CD14-positive monocyte (primary cell): Measurements from ENCODE around the gene NKAP. TPM values are rescaled to one million over a fixed set of nuclear protein-coding genes. Genes with fewer than 3 reads are reported as not detected.

Experiments used
- DNase-seq, 3 donors: peaks; one replicate each; pipeline ENCODE4 v3.0.0-alpha.2; 2011 to 2022
- H2AFZ ChIP-seq: 2 replicates; pipeline ENCODE4 v1.6.0; 2012; ENCODE audit warnings: mild to moderate bottlenecking, low read depth, low read length, inconsistent platforms; ENCODE audit not compliant: insufficient read depth, poor library complexity, severe bottlenecking
- H3K27ac ChIP-seq, 2 donors: 1 replicate in 1 of 2; 2 replicates in 1 of 2; pipeline ENCODE4 v1.5.1; 2012 to 2013; ENCODE audit warnings: low read length in 2 of 2, control low read depth in 1 of 2, inconsistent platforms in 1 of 2, low read depth in 1 of 2, mild to moderate bottlenecking in 1 of 2
- H3K27me3 ChIP-seq, 2 donors: one replicate each; pipeline versions ENCODE4 v1.6.0 to v1.6.1; 2011 to 2013; ENCODE audit warnings: low read length in 2 of 2; ENCODE audit not compliant: control insufficient read depth in 2 of 2, insufficient read depth in 2 of 2
- H3K36me3 ChIP-seq, 2 donors: replicated peaks in 1 of 2; 1 replicate in 1 of 2; 2 replicates in 1 of 2; pipeline versions ENCODE4 v1.5.1 to v1.6.1; 2012 to 2013; ENCODE audit warnings: low read length in 2 of 2, control low read depth in 1 of 2, inconsistent platforms in 1 of 2, mild to moderate bottlenecking in 1 of 2; ENCODE audit not compliant: insufficient read depth in 2 of 2, control insufficient read depth in 1 of 2
- H3K4me1 ChIP-seq, 2 donors: 1 replicate in 1 of 2; 2 replicates in 1 of 2; pipeline versions ENCODE4 v1.5.1 to v1.6.1; 2012 to 2013; ENCODE audit warnings: low read length in 2 of 2, control low read depth in 1 of 2, inconsistent platforms in 1 of 2, mild to moderate bottlenecking in 1 of 2, moderate library complexity in 1 of 2; ENCODE audit not compliant: insufficient read depth in 2 of 2, control insufficient read depth in 1 of 2
- H3K4me2 ChIP-seq: replicated peaks from 2 replicates; pipeline ENCODE3; 2012; ENCODE audit warnings: low read length, moderate library complexity, mild to moderate bottlenecking; ENCODE audit not compliant: poor library complexity, severe bottlenecking; ENCODE audit errors: extremely low read depth
- H3K4me3 ChIP-seq, 3 experiments: fragments of 200-600 bp in 1 of 3; sonication (generic) in 1 of 3; replicated peaks in 1 of 3; 1 replicate in 2 of 3; 2 replicates in 1 of 3; pipeline ENCODE4 v1.5.1; 2011 to 2013; ENCODE audit warnings: low read length in 3 of 3, mild to moderate bottlenecking in 3 of 3, control low read depth in 2 of 3, low read depth in 2 of 3, inconsistent platforms in 1 of 3, moderate library complexity in 1 of 3
- H3K79me2 ChIP-seq: 2 replicates; pipeline ENCODE4 v1.6.0; 2012; ENCODE audit warnings: mild to moderate bottlenecking, control low read depth, inconsistent platforms, low read length, moderate library complexity; ENCODE audit not compliant: insufficient read depth
- H3K9ac ChIP-seq: 2 replicates; pipeline ENCODE4 v1.6.0; 2017; ENCODE audit warnings: low read length, mild to moderate bottlenecking; ENCODE audit not compliant: insufficient read depth, poor library complexity, severe bottlenecking
- H3K9me3 ChIP-seq, 2 donors: replicated peaks in 1 of 2; 1 replicate in 1 of 2; 2 replicates in 1 of 2; pipeline versions ENCODE4 v1.5.1 to v1.6.1; 2012 to 2013; ENCODE audit warnings: low read length in 2 of 2, control low read depth in 1 of 2; ENCODE audit not compliant: control insufficient read depth in 1 of 2, insufficient read depth in 1 of 2
- H4K20me1 ChIP-seq: 2 replicates; pipeline ENCODE4 v1.6.0; 2012; ENCODE audit warnings: mild to moderate bottlenecking, low read length, control low read depth, moderate library complexity; ENCODE audit not compliant: insufficient read depth
- H3K27ac Mint-ChIP-seq, 7 donors: one replicate each; pipeline ENCODE4 v1.8.0; 2020; ENCODE audit warnings: mild to moderate bottlenecking in 7 of 7, mixed read lengths in 7 of 7, moderate library complexity in 6 of 7, inconsistent platforms in 2 of 7
- H3K27me3 Mint-ChIP-seq, 3 donors: one replicate each; pipeline ENCODE4 v1.8.0; 2021 to 2022; ENCODE audit warnings: low read depth in 3 of 3, mild to moderate bottlenecking in 3 of 3, mixed read lengths in 3 of 3, moderate library complexity in 3 of 3, inconsistent platforms in 1 of 3
- H3K36me3 Mint-ChIP-seq, 2 donors: one replicate each; pipeline ENCODE4 v1.8.0; 2020; ENCODE audit warnings: mixed read lengths in 2 of 2, inconsistent platforms in 1 of 2, mild to moderate bottlenecking in 1 of 2
- H3K4me1 Mint-ChIP-seq: one replicate; pipeline ENCODE4 v1.8.0; 2020; ENCODE audit warnings: mild to moderate bottlenecking, mixed read lengths
- H3K4me3 Mint-ChIP-seq, 2 donors: one replicate each; pipeline ENCODE4 v1.8.0; 2020; ENCODE audit warnings: mild to moderate bottlenecking in 2 of 2, mixed read lengths in 2 of 2, moderate library complexity in 1 of 2
- H3K9me3 Mint-ChIP-seq, 7 donors: one replicate each; pipeline ENCODE4 v1.8.0; 2020 to 2022; ENCODE audit warnings: mixed read lengths in 7 of 7, mild to moderate bottlenecking in 6 of 7, moderate library complexity in 6 of 7, inconsistent platforms in 2 of 7
- WGBS: methylation state at CpG from one replicate; pipeline ENCODE4 v1.1.5; 2013; ENCODE audit warnings: missing lambda C conversion rate; ENCODE audit not compliant: insufficient coverage; 5-methylcytosine and 5-hydroxymethylcytosine counted together
- intact Hi-C, 2 donors: fragments of 100-400 bp; cut with micrococcal nuclease; formaldehyde crosslinking; loops; one replicate each; pipeline versions ENCODE4 v1.15.0 to v1.15.1; 2023
- polyA plus RNA-seq, 3 donors: library from polyadenylated mRNA; depleted of rRNA in 1 of 3; unstranded in 2 of 3; stranded (reverse) in 1 of 3; fragments of 300-500 nt in 2 of 3; fragments of >200 nt in 1 of 3; fragmentation: Illumina TruSeq in 2 of 3; gene quantifications; 1 replicate in 2 of 3; 2 replicates in 1 of 3; pipeline ENCODE4 v1.2.3, GENCODE V29; 2012 to 2021
- TF ChIP-seq, protein P1 (sequence below): fragments of 200-600 bp; IDR thresholded peaks from one replicate; pipeline ENCODE4 v1.8.0; 2022; ENCODE audit warnings: antibody characterized with exemption, mild to moderate bottlenecking

The NKAP gene
- polyA plus RNA-seq, 3 donors, result 2.0 to 2.9 (median 2.1) TPM

GRCh38 chrX:119989905-119990555 is 46.5 kb upstream of the NKAP start:
- Mint-ChIP-seq H3K4me1 (peaks cover 20% of the 10 kb centered on the region), H3K36me3 (peaks cover 0 to 1% of the 10 kb centered on the region in 2 donors), H3K27ac (no peak overlapping the region), H3K9me3 (peaks cover 0 to 13% (median 4%) of the 10 kb centered on the region in 7 donors), H3K27me3 (peaks cover 61 to 74% (median 72%) of the 10 kb centered on the region in 3 donors), H3K4me3 (peak overlapping the region; percentile 77 to 91)
- 2% methylated on average over 10 of the region's 18 CpGs for WGBS
- Histone ChIP-seq H3K9me3 (peaks cover 0 to 6% of the 10 kb centered on the region in 2 donors), H3K27ac (no peak overlapping the region), H3K27me3 (peaks cover 48 to 74% of the 10 kb centered on the region in 2 donors), H3K79me2 (no peaks in the 10 kb centered on the region), H3K4me1 (peaks cover 16 to 18% of the 10 kb centered on the region in 2 donors), H4K20me1 (no peaks in the 10 kb centered on the region), H3K4me2 (peak overlapping the region; percentile 76), H3K4me3 (peak overlapping the region in 1 of 3 experiments; percentile 68), H3K9ac (no peak overlapping the region), H2AFZ (no peak overlapping the region), H3K36me3 (no peaks in the 10 kb centered on the region)
- intact Hi-C loops, result no loop called here
- TF ChIP-seq, protein P1, sequence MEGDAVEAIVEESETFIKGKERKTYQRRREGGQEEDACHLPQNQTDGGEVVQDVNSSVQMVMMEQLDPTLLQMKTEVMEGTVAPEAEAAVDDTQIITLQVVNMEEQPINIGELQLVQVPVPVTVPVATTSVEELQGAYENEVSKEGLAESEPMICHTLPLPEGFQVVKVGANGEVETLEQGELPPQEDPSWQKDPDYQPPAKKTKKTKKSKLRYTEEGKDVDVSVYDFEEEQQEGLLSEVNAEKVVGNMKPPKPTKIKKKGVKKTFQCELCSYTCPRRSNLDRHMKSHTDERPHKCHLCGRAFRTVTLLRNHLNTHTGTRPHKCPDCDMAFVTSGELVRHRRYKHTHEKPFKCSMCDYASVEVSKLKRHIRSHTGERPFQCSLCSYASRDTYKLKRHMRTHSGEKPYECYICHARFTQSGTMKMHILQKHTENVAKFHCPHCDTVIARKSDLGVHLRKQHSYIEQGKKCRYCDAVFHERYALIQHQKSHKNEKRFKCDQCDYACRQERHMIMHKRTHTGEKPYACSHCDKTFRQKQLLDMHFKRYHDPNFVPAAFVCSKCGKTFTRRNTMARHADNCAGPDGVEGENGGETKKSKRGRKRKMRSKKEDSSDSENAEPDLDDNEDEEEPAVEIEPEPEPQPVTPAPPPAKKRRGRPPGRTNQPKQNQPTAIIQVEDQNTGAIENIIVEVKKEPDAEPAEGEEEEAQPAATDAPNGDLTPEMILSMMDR, result no peak
- DNase-seq, result no peak

DNA sequence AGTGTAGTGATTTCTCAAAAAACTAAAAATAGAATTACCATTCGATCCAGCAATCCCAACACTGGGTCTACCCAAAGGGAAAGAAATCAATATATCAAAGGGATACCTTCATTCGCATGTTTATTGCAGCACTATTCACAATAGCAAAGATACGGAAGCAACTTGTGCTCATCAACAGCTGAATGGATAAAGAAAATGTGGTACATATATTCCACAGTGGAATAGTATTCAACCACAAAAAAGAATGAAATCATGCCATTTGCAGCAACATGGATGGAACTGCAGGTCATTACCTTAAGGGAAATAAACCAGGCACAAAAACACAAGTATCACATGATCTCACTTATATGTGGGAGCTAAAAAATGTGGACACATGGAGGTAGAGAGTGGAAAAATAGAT is 42.7 kb upstream of the NKAP start:
- Histone ChIP-seq H3K36me3 (no peaks in the 10 kb centered on the region), H3K27me3 (peaks cover 16 to 36% of the 10 kb centered on the region in 2 donors), H3K9me3 (peaks cover 0 to 6% of the 10 kb centered on the region in 2 donors), H3K4me3 (no peak overlapping the region), H3K9ac (no peak overlapping the region), H2AFZ (no peak overlapping the region), H3K4me1 (peaks cover 9 to 10% of the 10 kb centered on the region in 2 donors), H3K4me2 (no peak overlapping the region), H3K27ac (no peak overlapping the region), H4K20me1 (no peaks in the 10 kb centered on the region), H3K79me2 (no peaks in the 10 kb centered on the region)
- TF ChIP-seq, protein P1, result no peak
- Mint-ChIP-seq H3K4me1 (peaks cover 12% of the 10 kb centered on the region), H3K36me3 (no peaks in the 10 kb centered on the region), H3K27ac (no peak overlapping the region), H3K9me3 (peaks cover 0 to 9% (median 2%) of the 10 kb centered on the region in 7 donors), H3K27me3 (peaks cover 31 to 47% (median 40%) of the 10 kb centered on the region in 3 donors), H3K4me3 (no peak overlapping the region)
- DNase-seq, result no peak
- WGBS, result no CpG with 5 or more reads among the region's 3 CpGs
- intact Hi-C loops, result no loop called here
